Islet of Langerhans (tissue), 1 donor: Measurements from ENCODE around the gene RASIP1.

Source experiments
- FAIRE-seq: peaks from one replicate; lab custom pipeline; 2011; peaks lifted over from hg19 to GRCh38; lab: Jason Lieb, UNC

RASIP1 gene

GRCh38 chr19:48671446-48671995 is 68.9 kb downstream of the RASIP1 start:
- FAIRE-seq = no peak

- no peak for FAIRE-seq
These were observed 69.5 kb downstream of the RASIP1 start for GRCh38 chr19:48670699-48671445.
